CD1c-positive myeloid dendritic cell (primary cell): ENCODE measurements around the gene ATP6V1C2.
"Not testable (repeated sequence)": the region's sequence is repeated elsewhere in the genome, so short reads cannot be mapped to it uniquely, and the experiment has no call there.

Experiments
- DNase-seq: peaks from one replicate; pipeline ENCODE4 v3.0.0-alpha.2; 2016; ENCODE audit errors: extremely low spot score

The ATP6V1C2 gene

GRCh38 chr2:10768063-10768507, 46.7 kb downstream of the ATP6V1C2 start:
- no peak for DNase-seq

- no peak for DNase-seq
Observed at GRCh38 chr2:10770956-10771750, 49.7 kb downstream of the ATP6V1C2 start.

GRCh38 chr2:10771786-10772185, 50.4 kb downstream of the ATP6V1C2 start:
- no peak for DNase-seq

- DNase-seq, result no peak
Observed at GRCh38 chr2:10772201-10772867, 50.9 kb downstream of the ATP6V1C2 start.

GRCh38 chr2:10772868-10773215, 51.4 kb downstream of the ATP6V1C2 start:
- no peak for DNase-seq

GRCh38 chr2:10773821-10774341, 52.5 kb downstream of the ATP6V1C2 start:
- no peak for DNase-seq

GRCh38 chr2:10774394-10774793, 53.0 kb downstream of the ATP6V1C2 start:
- no peak for DNase-seq

GRCh38 chr2:10775021-10775780, 53.8 kb downstream of the ATP6V1C2 start:
- no peak for DNase-seq

- DNase-seq, result no peak
Observed at GRCh38 chr2:10775831-10776230, 54.4 kb downstream of the ATP6V1C2 start.

- DNase-seq, result no peak
Observed at GRCh38 chr2:10776231-10776977, 55.0 kb downstream of the ATP6V1C2 start.

- DNase-seq, result no peak
Observed at GRCh38 chr2:10777111-10777841, 55.8 kb downstream of the ATP6V1C2 start.

GRCh38 chr2:10777842-10778723, 56.7 kb downstream of the ATP6V1C2 start:
- no peak for DNase-seq

- DNase-seq, result no peak
Observed at GRCh38 chr2:10778724-10779115, 57.3 kb downstream of the ATP6V1C2 start.

GRCh38 chr2:10779776-10780490, 58.5 kb downstream of the ATP6V1C2 start:
- DNase-seq, result no peak

- no peak for DNase-seq
Observed at GRCh38 chr2:10780491-10780820, 59.0 kb downstream of the ATP6V1C2 start.

- not testable (repeated sequence) for DNase-seq
Observed at GRCh38 chr2:10780821-10781220, 59.4 kb downstream of the ATP6V1C2 start.

GRCh38 chr2:10781746-10782145, 60.3 kb downstream of the ATP6V1C2 start:
- no peak for DNase-seq

GRCh38 chr2:10783421-10783820, 62.0 kb downstream of the ATP6V1C2 start:
- no peak for DNase-seq

- no peak for DNase-seq
Observed at GRCh38 chr2:10784719-10785118, 63.3 kb downstream of the ATP6V1C2 start.
